HG02763 (cell line): ENCODE data around the gene CPA5.

Experiments used
- ATAC-seq: cut with Tn5 transposase; IDR thresholded peaks from one replicate; pipeline ENCODE4 v1.9.1; 2021; ENCODE audit warnings: mild to moderate bottlenecking, moderate library complexity; ENCODE audit not compliant: unreplicated experiment

The CPA5 gene

GRCh38 chr7:130377178-130377577, 32.6 kb downstream of the CPA5 start:
- ATAC-seq = no peak

- ATAC-seq = no peak
Measured at GRCh38 chr7:130379019-130379418, 34.4 kb downstream of the CPA5 start.

DNA sequence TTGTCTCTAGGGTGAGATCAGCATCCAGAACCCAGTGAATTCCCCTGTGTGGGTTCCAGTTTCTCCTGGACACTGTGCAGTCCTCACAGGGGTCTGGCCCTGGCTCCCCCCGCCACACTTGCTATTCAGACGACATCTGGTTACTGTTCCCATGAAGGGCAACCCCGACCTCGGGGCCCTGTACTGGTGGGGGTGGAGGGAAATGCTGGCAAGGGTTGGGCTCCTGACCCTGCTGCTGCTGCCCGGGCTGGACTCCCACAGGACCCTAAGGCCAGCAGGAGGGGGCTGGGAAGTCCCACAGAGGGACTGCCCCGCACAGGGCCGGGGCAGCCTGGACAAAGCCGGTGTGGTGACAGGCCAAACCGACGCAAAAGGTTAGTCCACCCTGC, 34.9 kb downstream of the CPA5 start:
- ATAC-seq = no peak

- no peak for ATAC-seq
Measured at GRCh38 chr7:130379921-130380860, 35.6 kb downstream of the CPA5 start, which contains the start of gene CPA1. Gene CPA1 (plus strand): TSS chr7:130380494. CDS start chr7:130380521, 27 bp downstream.

- no peak for ATAC-seq
Measured at GRCh38 chr7:130380861-130381455, 36.3 kb downstream of the CPA5 start.

DNA sequence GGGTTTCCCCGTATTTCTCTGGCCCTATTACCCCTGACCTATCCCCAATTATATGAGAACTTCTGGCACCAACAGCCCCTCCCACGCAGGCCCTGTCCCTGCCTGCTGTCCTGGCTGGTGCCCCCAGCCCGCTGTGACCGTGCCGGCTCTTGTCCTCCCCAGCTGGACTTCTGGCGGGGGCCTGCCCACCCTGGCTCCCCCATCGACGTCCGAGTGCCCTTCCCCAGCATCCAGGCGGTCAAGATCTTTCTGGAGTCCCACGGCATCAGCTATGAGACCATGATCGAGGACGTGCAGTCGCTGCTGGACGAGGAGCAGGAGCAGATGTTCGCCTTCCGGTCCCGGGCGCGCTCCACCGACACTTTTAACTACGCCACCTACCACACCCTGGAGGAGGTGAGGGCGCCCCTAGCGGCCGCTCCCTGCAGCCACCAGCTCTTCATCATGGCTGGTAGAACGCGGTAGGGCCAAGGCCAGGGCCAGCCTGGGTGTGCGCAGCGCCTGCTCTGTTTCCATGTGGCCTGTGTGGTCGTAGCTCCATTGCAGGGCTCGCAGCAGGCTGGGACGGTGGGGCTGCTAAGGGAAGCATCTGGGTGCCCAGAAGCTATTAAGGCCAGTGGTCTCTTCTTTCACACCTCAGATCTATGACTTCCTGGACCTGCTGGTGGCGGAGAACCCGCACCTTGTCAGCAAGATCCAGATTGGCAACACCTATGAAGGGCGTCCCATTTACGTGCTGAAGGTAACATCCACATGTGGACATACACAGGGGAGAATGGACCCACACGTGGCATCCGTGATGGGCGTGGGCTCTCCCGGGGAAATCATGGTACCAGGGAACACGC, 37.1 kb downstream of the CPA5 start:
- no peak for ATAC-seq

GRCh38 chr7:130383187-130383980, 38.8 kb downstream of the CPA5 start:
- no peak for ATAC-seq

- no peak for ATAC-seq
Measured at GRCh38 chr7:130384371-130384801, 39.8 kb downstream of the CPA5 start.

GRCh38 chr7:130384841-130385599, 40.4 kb downstream of the CPA5 start:
- no peak for ATAC-seq

GRCh38 chr7:130385600-130386066, 41.0 kb downstream of the CPA5 start:
- no peak for ATAC-seq

GRCh38 chr7:130386876-130387275, 42.3 kb downstream of the CPA5 start:
- ATAC-seq = no peak

DNA sequence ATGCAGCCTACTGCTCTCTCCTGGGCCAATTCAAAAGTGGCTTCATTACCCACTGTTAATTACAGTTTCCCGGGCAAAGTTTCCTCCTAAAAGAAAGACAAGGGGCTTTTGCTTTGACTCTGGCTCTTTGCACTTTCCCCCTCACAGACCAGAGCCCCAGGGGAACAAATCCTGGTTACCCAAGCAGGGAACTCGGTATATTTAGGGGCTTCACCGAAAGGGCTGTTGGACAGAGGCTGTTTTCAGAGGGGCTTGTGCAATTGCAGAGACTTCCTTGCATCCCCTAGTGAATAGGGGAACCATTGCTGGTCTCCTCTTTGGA, 42.7 kb downstream of the CPA5 start:
- no peak for ATAC-seq

- no peak for ATAC-seq
Measured at GRCh38 chr7:130387628-130388403, 43.2 kb downstream of the CPA5 start.

GRCh38 chr7:130388671-130389070, 44.1 kb downstream of the CPA5 start:
- no peak for ATAC-seq

DNA sequence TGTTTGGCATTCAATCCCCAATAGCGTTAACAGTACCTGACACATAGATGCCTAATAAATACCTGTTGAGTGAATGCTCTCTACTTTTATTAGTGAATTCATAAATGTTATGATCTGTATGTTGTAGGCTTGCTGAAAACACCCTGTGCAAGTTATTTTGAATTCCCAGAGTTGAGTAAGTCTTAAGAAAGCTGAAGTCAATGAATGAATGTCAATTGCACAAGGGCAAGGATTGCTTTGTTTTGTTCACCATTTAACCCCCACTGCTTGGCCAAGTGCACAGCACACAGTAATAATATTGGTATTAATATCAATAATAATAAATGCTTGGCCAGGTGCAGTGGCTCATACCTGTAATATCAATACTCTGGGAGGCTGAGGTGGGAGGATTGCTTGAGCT, 45.9 kb downstream of the CPA5 start:
- no peak for ATAC-seq

- ATAC-seq = no peak
Measured at GRCh38 chr7:130393101-130393561, 48.5 kb downstream of the CPA5 start.

- no peak for ATAC-seq
Measured at GRCh38 chr7:130393841-130394411, 49.3 kb downstream of the CPA5 start.

GRCh38 chr7:130394421-130395195, 50.0 kb downstream of the CPA5 start:
- ATAC-seq = no peak
